HCT116 (cell line): ENCODE data around the gene STXBP3. TPM values are rescaled to one million over a fixed set of nuclear protein-coding genes. Genes with fewer than 3 reads are reported as not detected.

Experiments used
- ATAC-seq: fragments of 200-7000 bp; cut with Tn5 transposase; 2 replicates; pipeline ENCODE4 v1.9.1; 2020; ENCODE audit warnings: mild to moderate bottlenecking, moderate library complexity
- BruUV-seq: library from RNA; stranded (reverse); fragments of 400-500 nt; replicated peaks from 2 replicates; lab custom pipeline; 2021; lab: Mats Ljungman, UMichigan
- CTCF ChIA-PET: fragments of 300-600 bp; sonication (Branson Sonifier 250); formaldehyde crosslinking; loops from one replicate; lab custom pipeline; 2021; ENCODE audit warnings: antibody characterized with exemption; lab: Charles Lee
- POLR2A ChIA-PET: fragments of 300-600, 350-600 bp; sonication (Branson Sonifier 250); formaldehyde crosslinking; loops from one replicate; lab custom pipeline; 2021; ENCODE audit warnings: antibody characterized with exemption; lab: Charles Lee
- RAD21 ChIA-PET, 2 experiments: fragments of 300-600 bp; sonication (Branson Sonifier 250); formaldehyde crosslinking; loops; one replicate each; lab custom pipeline; 2023; ENCODE audit warnings: low total read pairs in 2 of 2; ENCODE audit not compliant: uncharacterized antibody in 2 of 2, unreplicated experiment in 2 of 2, low non-redundant PET in 1 of 2; lab: Charles Lee
- DNase-seq: peaks from one replicate; pipeline ENCODE4 v3.0.0-alpha.2; 2010; ENCODE audit warnings: low read depth, low spot score
- H2AFZ ChIP-seq: fragments of 200-600 bp; shearing (Covaris generic), sonication (generic); 2 replicates; pipeline ENCODE4 v1.6.1; 2017; ENCODE audit warnings: low read depth, mixed run types, mixed read lengths, antibody characterized with exemption, low read length; ENCODE audit not compliant: poor library complexity, severe bottlenecking
- H3K27ac ChIP-seq: 2 replicates; pipeline ENCODE4 v1.5.1; 2012; ENCODE audit warnings: low read depth, low read length
- H3K27me3 ChIP-seq: fragments of 200-600 bp; sonication (generic); 2 replicates; pipeline ENCODE4 v1.6.1; 2016; ENCODE audit warnings: mixed run types, low read length, mixed read lengths; ENCODE audit not compliant: insufficient read depth
- H3K36me3 ChIP-seq, 2 experiments: fragments of 200-500 bp in 1 of 2; fragments of 200-600 bp in 1 of 2; sonication (Bioruptor generic) in 1 of 2; sonication (generic) in 1 of 2; 2 replicates each; pipeline versions ENCODE4 v1.5.1 to v1.6.1; 2014 to 2016; ENCODE audit warnings: low read length in 2 of 2, inconsistent platforms in 1 of 2, mixed read lengths in 1 of 2, mixed run types in 1 of 2; ENCODE audit not compliant: insufficient read depth in 2 of 2, control insufficient read depth in 1 of 2
- H3K4me1 ChIP-seq, 2 experiments: fragments of 200-600 bp in 1 of 2; sonication (generic) in 1 of 2; 2 replicates each; pipeline versions ENCODE4 v1.5.1 to v1.6.1; 2012 to 2017; ENCODE audit warnings: low read length in 2 of 2, inconsistent platforms in 1 of 2, mild to moderate bottlenecking in 1 of 2, mixed read lengths in 1 of 2, mixed run types in 1 of 2, moderate library complexity in 1 of 2; ENCODE audit not compliant: insufficient read depth in 2 of 2, control insufficient read depth in 1 of 2
- H3K4me2 ChIP-seq: fragments of 200-600 bp; sonication (generic); 2 replicates; pipeline ENCODE4 v1.6.1; 2017; ENCODE audit warnings: mixed run types, low read length, mixed read lengths
- H3K4me3 ChIP-seq, 2 experiments: fragments of 200-600 bp in 1 of 2; sonication (generic) in 1 of 2; replicated peaks in 1 of 2; 2 replicates each; pipeline ENCODE4 v1.5.1; 2011 to 2016; ENCODE audit warnings: low read length in 2 of 2, control low read depth in 1 of 2, low read depth in 1 of 2, mild to moderate bottlenecking in 1 of 2, mixed read lengths in 1 of 2, mixed run types in 1 of 2
- H3K79me2 ChIP-seq: fragments of 200-600 bp; sonication (generic); 2 replicates; pipeline ENCODE4 v1.6.1; 2017; ENCODE audit warnings: mild to moderate bottlenecking, mixed run types, low read length, moderate library complexity, mixed read lengths; ENCODE audit not compliant: insufficient read depth
- H3K9ac ChIP-seq: fragments of 200-600 bp; sonication (generic); 2 replicates; pipeline ENCODE4 v1.6.1; 2016; ENCODE audit warnings: low read length, mixed read lengths
- H3K9me2 ChIP-seq: fragments of 200-600 bp; sonication (generic), shearing (Covaris generic); 2 replicates; pipeline ENCODE4 v1.6.1; 2017; ENCODE audit warnings: mixed run types, mild to moderate bottlenecking, moderate library complexity; ENCODE audit not compliant: insufficient read depth
- H3K9me3 ChIP-seq, 2 experiments: fragments of 200-500 bp in 1 of 2; fragments of 200-600 bp in 1 of 2; sonication (Bioruptor generic) in 1 of 2; sonication (generic) in 1 of 2; 2 replicates each; pipeline ENCODE4 v1.6.1; 2014 to 2017; ENCODE audit warnings: low read length in 2 of 2, mixed read lengths in 2 of 2, inconsistent platforms in 1 of 2, low read depth in 1 of 2, mild to moderate bottlenecking in 1 of 2, mixed run types in 1 of 2, moderate library complexity in 1 of 2; ENCODE audit not compliant: control insufficient read depth in 1 of 2, insufficient read depth in 1 of 2
- H4K20me1 ChIP-seq: fragments of 200-600 bp; sonication (generic), shearing (Covaris generic); 2 replicates; pipeline ENCODE4 v1.6.1; 2017; ENCODE audit warnings: mixed run types, mild to moderate bottlenecking, moderate library complexity; ENCODE audit not compliant: insufficient read depth
- CBX3 ChIP-seq: IDR thresholded peaks from 2 replicates; pipeline ENCODE4 v1.6.1; 2012; ENCODE audit warnings: low read depth
- POLR2AphosphoS5 ChIP-seq: IDR thresholded peaks from 2 replicates; pipeline ENCODE4 v1.6.1; 2011; ENCODE audit warnings: mild to moderate bottlenecking, low read depth, low read length, moderate library complexity
- TCF7L2 ChIP-seq: IDR thresholded peaks from 2 replicates; pipeline ENCODE4 v1.7.0; 2011; ENCODE audit warnings: borderline replicate concordance, inconsistent platforms; ENCODE audit not compliant: insufficient read depth, insufficient read length; ENCODE audit errors: extremely low read depth
- YY1 ChIP-seq: IDR thresholded peaks from 2 replicates; pipeline ENCODE4 v1.6.1; 2011; ENCODE audit warnings: low read length, low read depth, moderate library complexity, mild to moderate bottlenecking; ENCODE audit not compliant: insufficient replicate concordance; ENCODE audit errors: extremely low read depth
- intact Hi-C: fragments of 100-400 bp; cut with micrococcal nuclease; formaldehyde crosslinking; loops from 2 replicates; pipeline ENCODE4 v1.10.0; 2022
- total RNA-seq: library from RNA; stranded (reverse); gene quantifications from one replicate; pipeline ENCODE4 v1.2.1, GENCODE V29; 2021; ENCODE audit not compliant: unreplicated experiment
- TF ChIP-seq, protein P1 (sequence below), 3 experiments: fragments of 200-600 bp in 1 of 3; sonication (generic) in 1 of 3; IDR thresholded peaks in 2 of 3; conservative IDR thresholded peaks in 1 of 3; 2 replicates each; pipeline ENCODE4 v1.5.1; 2012 to 2017; ENCODE audit warnings: low read depth in 2 of 3, low read length in 2 of 3, antibody characterized with exemption in 1 of 3, borderline replicate concordance in 1 of 3, control low read depth in 1 of 3, mild to moderate bottlenecking in 1 of 3, mixed read lengths in 1 of 3, mixed run types in 1 of 3, moderate library complexity in 1 of 3; ENCODE audit not compliant: insufficient read depth in 1 of 3

The STXBP3 gene
- total RNA-seq, 1 experiment from 2014 or later = 22.6 TPM

DNA sequence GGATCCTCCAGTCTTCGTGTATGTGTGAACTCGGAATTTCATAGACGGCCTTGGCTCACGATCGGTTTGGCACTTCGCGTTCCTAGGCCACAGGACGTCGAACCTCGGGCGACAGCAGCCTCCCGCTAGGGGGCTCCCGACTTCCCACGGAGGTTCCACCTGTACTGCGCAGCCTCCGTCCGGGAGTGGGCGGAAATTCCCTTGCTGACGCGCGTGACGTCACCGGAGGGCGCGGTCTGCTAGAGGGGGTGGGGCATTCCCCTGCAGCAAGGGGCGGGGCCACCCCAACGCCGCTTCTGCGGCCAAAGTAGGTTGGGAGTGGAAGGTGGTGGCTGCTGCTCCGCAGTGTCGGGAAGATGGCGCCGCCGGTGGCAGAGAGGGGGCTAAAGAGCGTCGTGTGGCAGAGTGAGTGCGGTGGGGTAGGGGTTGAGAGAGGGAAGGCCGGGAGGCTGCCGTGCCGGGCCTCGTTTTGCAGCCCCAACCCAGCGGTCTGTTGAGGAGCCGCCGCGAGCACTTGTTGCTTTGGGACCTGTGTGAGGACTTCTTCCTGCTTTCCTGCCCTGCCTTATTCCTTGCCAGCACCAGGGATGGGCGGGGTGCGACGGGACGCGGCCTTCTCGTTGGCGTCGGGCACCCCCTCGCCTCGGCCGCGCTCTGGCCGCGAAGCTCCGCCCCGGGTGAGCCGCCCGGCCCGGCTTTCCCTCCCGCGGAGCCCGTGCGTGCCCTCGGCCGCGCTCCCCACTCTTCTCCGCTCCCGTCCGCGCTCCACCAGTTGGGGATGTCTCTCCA, at the start of gene STXBP3 (continued):
- TF ChIP-seq, protein P1, sequence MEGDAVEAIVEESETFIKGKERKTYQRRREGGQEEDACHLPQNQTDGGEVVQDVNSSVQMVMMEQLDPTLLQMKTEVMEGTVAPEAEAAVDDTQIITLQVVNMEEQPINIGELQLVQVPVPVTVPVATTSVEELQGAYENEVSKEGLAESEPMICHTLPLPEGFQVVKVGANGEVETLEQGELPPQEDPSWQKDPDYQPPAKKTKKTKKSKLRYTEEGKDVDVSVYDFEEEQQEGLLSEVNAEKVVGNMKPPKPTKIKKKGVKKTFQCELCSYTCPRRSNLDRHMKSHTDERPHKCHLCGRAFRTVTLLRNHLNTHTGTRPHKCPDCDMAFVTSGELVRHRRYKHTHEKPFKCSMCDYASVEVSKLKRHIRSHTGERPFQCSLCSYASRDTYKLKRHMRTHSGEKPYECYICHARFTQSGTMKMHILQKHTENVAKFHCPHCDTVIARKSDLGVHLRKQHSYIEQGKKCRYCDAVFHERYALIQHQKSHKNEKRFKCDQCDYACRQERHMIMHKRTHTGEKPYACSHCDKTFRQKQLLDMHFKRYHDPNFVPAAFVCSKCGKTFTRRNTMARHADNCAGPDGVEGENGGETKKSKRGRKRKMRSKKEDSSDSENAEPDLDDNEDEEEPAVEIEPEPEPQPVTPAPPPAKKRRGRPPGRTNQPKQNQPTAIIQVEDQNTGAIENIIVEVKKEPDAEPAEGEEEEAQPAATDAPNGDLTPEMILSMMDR (IDR thresholded peaks at IDR 0.05 in 2 of 3, conservative IDR thresholded peaks at IDR 0.05 in 1 of 3; ENCODE audit: borderline replicate concordance in 1 of 3, insufficient read depth in 1 of 3, low read depth in 2 of 3, low read length in 2 of 3) = peak; percentile 67 to 94 (median 93); a peak in 5 of 6 replicates
- TF ChIP-seq TCF7L2 = no peak
- peak; percentile 85 for TF ChIP-seq YY1

DNA sequence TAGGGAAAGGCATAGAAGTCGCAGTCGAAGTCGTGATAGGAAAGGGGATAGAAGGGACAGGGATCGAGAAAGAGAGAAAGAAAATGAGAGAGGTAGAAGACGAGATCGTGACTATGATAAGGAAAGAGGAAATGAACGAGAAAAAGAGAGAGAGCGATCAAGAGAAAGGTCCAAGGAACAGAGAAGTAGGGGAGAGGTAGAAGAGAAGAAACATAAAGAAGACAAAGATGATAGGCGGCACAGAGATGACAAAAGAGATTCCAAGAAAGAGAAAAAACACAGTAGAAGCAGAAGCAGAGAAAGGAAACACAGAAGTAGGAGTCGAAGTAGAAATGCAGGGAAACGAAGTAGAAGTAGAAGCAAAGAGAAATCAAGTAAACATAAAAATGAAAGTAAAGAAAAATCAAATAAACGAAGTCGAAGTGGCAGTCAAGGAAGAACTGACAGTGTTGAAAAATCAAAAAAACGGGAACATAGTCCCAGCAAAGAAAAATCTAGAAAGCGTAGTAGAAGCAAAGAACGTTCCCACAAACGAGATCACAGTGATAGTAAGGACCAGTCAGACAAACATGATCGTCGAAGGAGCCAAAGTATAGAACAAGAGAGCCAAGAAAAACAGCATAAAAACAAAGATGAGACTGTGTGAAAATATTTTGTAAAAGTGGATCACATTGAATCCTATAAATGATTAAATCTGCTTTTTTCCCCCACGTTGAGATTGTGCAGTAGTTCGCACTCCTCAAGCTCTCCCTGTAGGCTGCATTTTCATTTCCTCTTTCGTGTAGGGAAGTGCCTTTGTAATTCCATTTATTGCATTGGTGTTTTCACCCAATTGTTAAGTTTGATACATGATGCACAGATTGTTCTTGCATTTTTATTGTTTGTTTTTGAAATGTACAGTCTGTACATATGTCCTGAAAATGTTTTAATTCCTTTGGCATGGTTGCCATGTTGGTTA, 46.8 kb upstream of the STXBP3 start:
- no peaks in the 10 kb centered on the region for H3K9me3 ChIP-seq
- TF ChIP-seq CBX3 = no peak
- peak; percentile 27; the same call in 1 of the 2 replicates for TF ChIP-seq POLR2AphosphoS5
- intact Hi-C loops = no loop called here
- H3K4me2 ChIP-seq = no peak overlapping the region
- DNase-seq (no peak), ATAC-seq (no peak)
- H3K36me3 ChIP-seq = peaks cover 48 to 54% of the 10 kb centered on the region in 2 experiments
- TSS peak; percentile 10 for BruUV-seq
- H3K27ac ChIP-seq = no peak overlapping the region
- ChIA-PET CTCF (no interaction called here), POLR2A (no interaction called here), RAD21 (no interaction called here)
- H3K9ac ChIP-seq = no peak overlapping the region
- peaks cover 5 to 10% of the 10 kb centered on the region in 2 experiments for H3K4me1 ChIP-seq
- no peaks in the 10 kb centered on the region for H3K9me2 ChIP-seq
- H4K20me1 ChIP-seq = peaks cover 31% of the 10 kb centered on the region; the same call in 1 of the 2 replicates
- peaks cover 40% of the 10 kb centered on the region for H3K79me2 ChIP-seq
- no peaks in the 10 kb centered on the region for H3K27me3 ChIP-seq
- no peak overlapping the region for H2AFZ ChIP-seq
- no peak overlapping the region for H3K4me3 ChIP-seq
